HG03280 (cell line): Measurements from ENCODE around the gene ZNF541.

Experiments
- ATAC-seq: cut with Tn5 transposase; IDR thresholded peaks from one replicate; pipeline ENCODE4 v1.9.1; 2021; ENCODE audit warnings: mild to moderate bottlenecking, moderate library complexity; ENCODE audit not compliant: unreplicated experiment

The ZNF541 gene

DNA sequence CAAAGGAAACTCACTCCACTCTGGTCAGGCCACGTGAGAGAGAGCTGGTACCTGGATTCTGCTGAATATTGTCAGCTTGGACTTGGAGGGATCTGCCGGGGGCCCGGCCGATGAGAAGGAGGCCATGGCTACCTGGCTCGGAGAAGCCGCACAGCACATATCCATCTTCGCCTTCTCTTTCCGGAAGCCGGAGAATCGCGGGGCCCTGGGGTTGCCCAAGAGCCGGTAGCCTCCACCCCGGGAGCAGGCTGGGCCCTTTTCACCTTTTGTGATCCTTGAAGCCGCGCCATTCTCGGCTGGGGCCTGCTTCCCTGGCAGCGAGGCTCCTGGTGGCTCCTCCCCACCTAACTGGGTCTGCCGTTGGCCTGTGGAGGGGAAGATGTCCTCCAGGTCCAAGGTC lies 28.9 kb downstream of the ZNF541 start:
- ATAC-seq, result no peak

GRCh38 chr19:47542030-47542475 lies 30.9 kb downstream of the ZNF541 start:
- ATAC-seq, result no peak

- no peak for ATAC-seq
Measured at GRCh38 chr19:47541518-47541917, 31.4 kb downstream of the ZNF541 start.

DNA sequence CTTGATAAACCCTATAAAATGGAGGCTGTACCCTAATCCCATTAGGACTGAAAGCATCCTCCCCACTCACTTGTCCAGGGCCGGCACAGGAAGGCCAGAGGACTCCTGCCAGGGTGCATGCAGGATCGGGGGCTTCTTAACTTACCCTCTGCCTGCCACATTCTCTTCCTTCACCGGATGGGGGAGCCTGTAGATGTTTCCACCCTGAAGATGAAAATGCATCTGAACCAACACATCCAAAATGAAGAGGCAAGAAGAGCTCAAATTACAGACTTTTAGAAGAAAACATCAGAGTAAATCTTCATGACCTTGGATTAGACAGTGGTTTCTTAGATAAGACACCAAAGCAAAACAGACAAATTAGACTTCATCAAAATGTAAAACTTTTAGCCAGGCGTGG lies 32.2 kb downstream of the ZNF541 start:
- no peak for ATAC-seq

GRCh38 chr19:47539747-47540311 lies 33.1 kb downstream of the ZNF541 start:
- ATAC-seq, result no peak

DNA sequence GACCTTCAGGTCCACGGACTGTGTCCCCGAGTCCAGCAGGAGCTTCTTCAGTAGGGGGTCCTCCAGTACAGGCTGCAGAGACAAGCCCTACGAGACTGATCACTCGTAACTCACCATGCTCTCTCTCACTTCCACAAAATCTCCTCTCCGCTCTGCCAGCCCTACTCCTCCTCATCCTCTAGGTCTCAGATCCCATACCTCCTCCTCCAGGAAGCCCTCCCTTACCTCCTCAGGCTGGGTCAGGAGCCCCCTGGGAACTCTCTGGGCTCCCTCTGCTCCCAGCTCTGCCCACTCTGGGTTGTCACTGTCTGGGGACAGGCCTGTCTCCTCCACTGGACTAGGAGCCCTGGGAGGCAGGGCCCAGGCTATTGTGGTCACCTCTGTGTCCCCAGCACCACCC lies 34.1 kb downstream of the ZNF541 start:
- no peak for ATAC-seq

GRCh38 chr19:47537493-47537892 lies 35.5 kb downstream of the ZNF541 start:
- ATAC-seq, result no peak

GRCh38 chr19:47534628-47535027 lies 38.3 kb downstream of the ZNF541 start:
- no peak for ATAC-seq

GRCh38 chr19:47531640-47532387 lies 41.1 kb downstream of the ZNF541 start:
- no peak for ATAC-seq

- ATAC-seq, result no peak
Measured at GRCh38 chr19:47529018-47529742, 43.8 kb downstream of the ZNF541 start.

DNA sequence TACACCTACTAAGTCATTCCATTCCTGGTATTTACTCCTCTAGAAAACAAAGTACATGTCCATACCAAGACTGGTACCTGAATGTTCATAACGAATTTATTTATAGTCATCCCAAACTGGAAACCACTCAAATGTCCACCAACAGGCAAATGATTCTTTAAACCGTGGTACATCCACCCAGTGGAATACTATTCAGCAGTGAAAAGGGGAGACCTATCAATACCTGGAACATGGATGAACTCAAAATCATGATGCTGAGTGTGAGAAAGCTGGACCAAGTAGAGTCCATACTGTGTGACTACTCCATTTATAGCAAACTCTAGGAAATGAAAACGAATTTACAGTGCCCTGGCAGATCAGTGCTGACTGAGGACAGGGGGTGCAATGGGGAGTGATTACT lies 46.1 kb downstream of the ZNF541 start:
- ATAC-seq, result no peak

GRCh38 chr19:47523473-47523872 lies 49.5 kb downstream of the ZNF541 start:
- ATAC-seq, result no peak
